Bronchial epithelial cell (primary cell): Measurements from ENCODE around the gene ABCC12. TPM values are rescaled to one million over a fixed set of nuclear protein-coding genes. Genes with fewer than 3 reads are reported as not detected.

ENCODE experiments used
- DNase-seq: peaks from one replicate; pipeline ENCODE4 v3.0.0-alpha.2; 2010; ENCODE audit warnings: low read depth
- FAIRE-seq: peaks from 2 replicates; lab custom pipeline; 2011; peaks lifted over from hg19 to GRCh38; lab: Jason Lieb, UNC
- H3K27me3 ChIP-seq: 2 replicates; pipeline ENCODE4 v1.5.1; 2011; ENCODE audit warnings: low read length; ENCODE audit not compliant: control insufficient read depth, insufficient read depth
- H3K36me3 ChIP-seq: 2 replicates; pipeline ENCODE4 v1.5.1; 2011; ENCODE audit warnings: low read length; ENCODE audit not compliant: control insufficient read depth, insufficient read depth
- H3K4me3 ChIP-seq: 2 replicates; pipeline ENCODE4 v1.5.1; 2011; ENCODE audit warnings: mild to moderate bottlenecking, low read depth, low read length, control low read depth
- CTCF ChIP-seq: IDR thresholded peaks from 2 replicates; pipeline ENCODE4 v1.5.1; 2011; ENCODE audit warnings: mild to moderate bottlenecking, moderate library complexity, low read length, control low read depth, inconsistent platforms; ENCODE audit not compliant: insufficient read depth, severe bottlenecking
- total RNA-seq: library from RNA; depleted of rRNA; stranded (reverse); fragments of >200 nt; gene quantifications from 2 replicates; pipeline ENCODE4 v1.2.1, GENCODE V29; 2014

Gene ABCC12
- total RNA-seq, 1 donor from 2014 or later: not detected

DNA sequence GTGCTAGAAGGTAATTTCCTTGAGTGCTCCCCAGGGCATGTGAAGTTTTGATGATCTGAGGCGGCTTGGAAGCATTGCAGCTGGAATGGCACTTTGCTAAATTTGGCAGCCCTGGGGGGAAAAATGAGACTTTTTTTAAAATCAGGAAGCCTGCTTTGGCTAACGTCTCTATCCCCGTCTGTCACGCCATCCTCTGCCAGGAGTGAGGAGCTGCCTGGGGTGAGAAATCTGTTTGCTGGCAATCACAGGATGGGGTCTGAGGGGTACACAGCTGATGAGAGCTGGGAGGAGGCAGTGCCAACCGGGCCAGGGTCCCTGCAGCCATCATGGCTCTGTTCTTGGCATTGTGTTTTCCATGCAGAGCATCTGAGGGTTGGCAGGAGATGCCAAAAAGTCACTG, 2.0 kb downstream of the ABCC12 start:
- Histone ChIP-seq H3K36me3 (no peaks in the 10 kb centered on the region), H3K4me3 (no peak overlapping the region), H3K27me3 (no peaks in the 10 kb centered on the region)
- no peak for DNase-seq
- TF ChIP-seq CTCF: no peak
- no peak for FAIRE-seq

GRCh38 chr16:48152226-48152625, 3.6 kb downstream of the ABCC12 start:
- no peak overlapping the region for H3K4me3 ChIP-seq
- no peak for DNase-seq

GRCh38 chr16:48150707-48151106, 5.1 kb downstream of the ABCC12 start:
- no peak for FAIRE-seq
- no peak for TF ChIP-seq CTCF
- no peak for DNase-seq
- no peaks in the 10 kb centered on the region for H3K36me3 ChIP-seq
- no peaks in the 10 kb centered on the region for H3K27me3 ChIP-seq
- no peak overlapping the region for H3K4me3 ChIP-seq

More at GRCh38 chr16:48152226-48152625, 3.6 kb downstream of the ABCC12 start:
- TF ChIP-seq CTCF: no peak
- Histone ChIP-seq H3K36me3 (no peaks in the 10 kb centered on the region), H3K27me3 (no peaks in the 10 kb centered on the region)
- FAIRE-seq: no peak

- TF ChIP-seq CTCF: no peak
- no peak for FAIRE-seq
- no peak for DNase-seq
- no peak overlapping the region for H3K4me3 ChIP-seq
- no peaks in the 10 kb centered on the region for H3K27me3 ChIP-seq
- no peaks in the 10 kb centered on the region for H3K36me3 ChIP-seq
Observed at GRCh38 chr16:48146710-48147109, 9.1 kb downstream of the ABCC12 start.

DNA sequence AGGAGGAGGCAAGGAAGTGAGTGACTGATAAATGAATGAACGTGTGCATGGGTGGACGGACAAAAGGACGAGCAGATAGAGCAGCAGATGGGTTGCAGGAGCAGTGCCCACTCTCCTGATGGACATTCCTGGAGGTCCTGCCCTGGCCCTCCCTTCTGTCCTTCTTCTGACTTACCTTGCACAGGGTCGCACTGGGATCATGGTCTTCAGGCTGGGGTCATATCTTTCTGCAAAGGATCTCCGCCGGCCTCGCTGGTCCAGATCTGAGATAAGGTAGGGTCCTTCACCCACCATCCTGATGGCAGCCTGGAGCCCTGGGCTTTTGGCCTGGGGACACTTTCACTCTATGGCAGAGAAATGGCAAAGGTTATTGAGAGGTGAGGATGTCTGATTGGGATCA, 9.7 kb downstream of the ABCC12 start:
- no peak for FAIRE-seq
- TF ChIP-seq CTCF: no peak
- Histone ChIP-seq H3K4me3 (no peak overlapping the region), H3K36me3 (no peaks in the 10 kb centered on the region), H3K27me3 (no peaks in the 10 kb centered on the region)
- DNase-seq: no peak

DNA sequence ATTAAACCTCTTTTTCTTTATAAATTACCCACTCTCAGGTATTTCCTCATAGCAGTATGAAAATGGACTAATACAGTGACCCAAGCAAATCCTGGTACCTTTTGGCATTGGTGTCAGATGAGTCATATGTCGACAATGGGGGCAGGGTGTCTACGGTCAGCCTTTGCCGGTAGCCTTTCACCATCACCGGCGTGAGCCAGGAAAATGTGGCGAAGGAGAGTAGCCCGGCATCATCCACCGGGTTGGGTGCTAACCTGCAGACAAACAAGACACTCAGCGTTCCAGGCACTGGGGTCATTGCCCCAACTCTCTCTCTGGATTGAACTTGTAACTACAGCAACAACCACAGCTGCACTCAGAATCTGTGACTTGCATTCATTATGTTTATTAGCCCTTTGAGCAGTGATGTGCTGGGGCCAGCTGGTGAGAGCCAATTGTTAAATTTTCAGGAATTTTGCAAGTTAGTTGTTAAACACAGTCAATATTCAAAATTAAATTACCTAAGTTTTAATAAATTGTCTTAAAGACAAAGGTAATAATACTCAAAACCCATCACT, 11.9 kb downstream of the ABCC12 start:
- Histone ChIP-seq H3K36me3 (no peaks in the 10 kb centered on the region), H3K27me3 (no peaks in the 10 kb centered on the region), H3K4me3 (no peak overlapping the region)
- DNase-seq (no peak), FAIRE-seq (no peak)
- TF ChIP-seq CTCF: no peak
